Measurements from ENCODE around the gene NCAPD2.
A peak's percentile ranks its signal among the peaks of the same experiment; 100 is the strongest.

NCAPD2 gene

GRCh38 chr12:6532927-6533652 lies 39.2 kb downstream of the NCAPD2 start:
- DNase-seq (ENCODE audit: low spot score) = no peak

GRCh38 chr12:6533653-6533922 lies 39.7 kb downstream of the NCAPD2 start:
- peak; percentile 90 for DNase-seq (ENCODE audit: low spot score)

- peak; percentile 99 for DNase-seq (ENCODE audit: low spot score)
Measured at GRCh38 chr12:6533923-6534694, 40.2 kb downstream of the NCAPD2 start, which contains the start of gene GAPDH. Gene GAPDH, plus strand, starts transcription at chr12:6534517. Its CDS starts 316 bp downstream, at chr12:6534833.

GRCh38 chr12:6534695-6534944 lies 40.7 kb downstream of the NCAPD2 start:
- DNase-seq (ENCODE audit: low spot score) = no peak

GRCh38 chr12:6534945-6535696 lies 41.2 kb downstream of the NCAPD2 start:
- peak; percentile 79 for DNase-seq (ENCODE audit: low spot score)

- no peak for DNase-seq (ENCODE audit: low spot score)
Measured at GRCh38 chr12:6535697-6535946, 41.7 kb downstream of the NCAPD2 start.

- DNase-seq (ENCODE audit: low spot score) = no peak
Measured at GRCh38 chr12:6535960-6536847, 42.3 kb downstream of the NCAPD2 start.

GRCh38 chr12:6536894-6537579 lies 43.1 kb downstream of the NCAPD2 start:
- DNase-seq (ENCODE audit: low spot score) = no peak

- DNase-seq (ENCODE audit: low spot score) = peak; percentile 89
Measured at GRCh38 chr12:6537580-6538419, 43.9 kb downstream of the NCAPD2 start.

- DNase-seq (ENCODE audit: low spot score) = peak; percentile 49
Measured at GRCh38 chr12:6538420-6539313, 44.8 kb downstream of the NCAPD2 start.

GRCh38 chr12:6539314-6539682 lies 45.4 kb downstream of the NCAPD2 start:
- no peak for DNase-seq (ENCODE audit: low spot score)

- DNase-seq (ENCODE audit: low spot score) = peak; percentile 50
Measured at GRCh38 chr12:6539707-6540134, 45.8 kb downstream of the NCAPD2 start.

GRCh38 chr12:6540181-6540877 lies 46.4 kb downstream of the NCAPD2 start:
- DNase-seq (ENCODE audit: low spot score) = peak; percentile 75

- no peak for DNase-seq (ENCODE audit: low spot score)
Measured at GRCh38 chr12:6541371-6542165, 47.7 kb downstream of the NCAPD2 start.

- DNase-seq (ENCODE audit: low spot score) = no peak
Measured at GRCh38 chr12:6542209-6543009, 48.5 kb downstream of the NCAPD2 start.

GRCh38 chr12:6546016-6546415 lies 52.1 kb downstream of the NCAPD2 start:
- no peak for DNase-seq (ENCODE audit: low spot score)

- DNase-seq (ENCODE audit: low spot score) = no peak
Measured at GRCh38 chr12:6547566-6547965, 53.7 kb downstream of the NCAPD2 start.
